NCI-H1436 (cell line): ENCODE results near the gene CASKIN1.

Experiments used
- DNase-seq: peaks from one replicate; lab custom pipeline; 2025; lab: John Stamatoyannopoulos, UW

CASKIN1 gene

DNA sequence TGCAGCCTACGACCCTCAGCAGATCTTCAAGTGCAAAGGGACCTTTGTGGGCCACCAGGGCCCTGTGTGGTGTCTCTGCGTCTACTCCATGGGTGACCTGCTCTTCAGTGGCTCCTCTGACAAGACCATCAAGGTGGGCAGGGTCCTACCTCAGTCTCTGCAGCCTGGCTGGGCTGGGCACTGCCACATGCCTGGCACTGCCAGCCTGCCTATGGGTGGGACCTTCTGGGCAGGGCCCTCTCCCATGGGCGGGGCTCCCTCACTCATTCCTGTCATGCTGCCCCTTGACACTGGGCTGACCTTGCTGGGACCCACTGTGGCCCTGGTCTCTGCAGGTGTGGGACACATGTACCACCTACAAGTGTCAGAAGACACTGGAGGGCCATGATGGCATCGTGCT is 22.5 kb downstream of the CASKIN1 start:
- DNase-seq = no peak

DNA sequence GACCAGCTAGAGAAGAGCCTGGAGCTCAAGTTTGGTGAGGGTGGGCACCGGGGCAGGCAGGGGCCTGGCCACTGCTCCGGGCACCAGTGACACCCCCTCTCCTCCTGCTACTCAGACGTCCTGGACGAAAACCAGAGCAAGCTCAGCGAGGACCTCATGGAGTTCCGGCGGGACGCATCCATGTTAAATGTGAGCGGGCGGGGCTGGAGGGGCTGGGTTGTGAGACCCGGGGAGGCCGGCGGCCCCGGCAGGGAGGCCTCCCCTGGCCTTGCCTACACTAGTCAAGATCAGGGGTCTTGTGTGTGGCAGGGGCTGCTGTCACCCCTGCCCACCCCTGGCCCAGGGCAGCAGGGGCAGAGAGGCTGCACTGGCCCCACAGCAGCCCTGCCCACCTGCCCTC is 23.0 kb downstream of the CASKIN1 start:
- DNase-seq = no peak

DNA sequence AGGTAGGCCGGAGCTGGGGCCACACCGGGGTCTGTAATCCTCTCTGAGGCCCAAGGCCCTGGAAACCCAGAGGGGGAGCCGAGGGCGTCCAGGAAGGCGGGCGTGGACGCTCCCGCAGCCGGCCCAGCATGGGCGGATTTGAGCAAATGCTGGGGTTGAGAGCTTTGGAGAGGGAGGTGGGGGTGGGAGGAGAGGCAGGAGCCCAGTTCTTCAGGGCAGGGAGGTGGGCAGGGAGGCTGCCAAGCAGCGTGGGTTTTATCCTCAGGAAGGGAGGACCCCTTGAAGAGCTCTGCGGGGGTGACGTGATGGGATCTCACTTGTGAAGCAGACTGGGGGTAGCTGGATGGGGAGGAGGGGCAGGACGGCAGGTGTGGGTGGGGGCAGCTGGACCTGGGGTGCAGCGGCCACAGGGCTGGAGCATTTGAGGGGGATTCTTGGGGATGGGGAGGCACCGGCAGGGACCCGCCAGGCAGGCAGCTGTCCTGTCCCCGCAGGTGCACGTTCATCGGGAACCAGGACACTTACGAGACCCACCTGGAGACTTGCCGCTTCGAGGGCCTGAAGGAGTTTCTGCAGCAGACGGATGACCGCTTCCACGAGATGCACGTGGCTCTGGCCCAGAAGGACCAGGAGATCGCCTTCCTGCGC is 23.6 kb downstream of the CASKIN1 start:
- no peak for DNase-seq

DNA sequence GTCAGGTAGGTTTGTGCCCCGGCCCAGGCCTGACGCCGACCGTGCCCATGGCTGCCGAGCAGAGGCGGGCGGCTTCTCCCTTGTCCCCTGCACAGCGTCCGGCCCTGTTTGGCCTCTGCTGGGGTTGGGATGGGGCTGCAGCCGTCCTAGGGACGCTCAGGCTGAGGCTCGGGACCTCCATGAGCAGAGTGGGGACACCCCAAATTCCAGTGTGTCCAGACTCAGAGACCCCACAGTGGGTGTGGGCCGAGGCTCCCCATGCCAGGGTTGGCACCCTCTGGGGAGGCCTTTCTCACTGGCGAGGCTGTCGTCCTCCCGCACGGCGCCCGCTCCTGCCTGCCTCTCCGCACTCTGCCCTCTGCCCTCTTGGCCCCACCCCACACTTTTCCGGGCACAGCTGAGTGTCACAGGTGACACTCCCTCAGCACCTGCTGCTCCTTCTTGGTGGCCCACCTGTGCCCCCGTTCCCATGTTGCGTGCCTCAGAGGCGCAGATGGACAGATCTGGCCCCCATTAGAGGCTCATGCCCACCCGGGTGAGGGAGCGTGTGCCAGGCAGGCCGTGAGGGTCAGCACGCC is 24.7 kb downstream of the CASKIN1 start:
- no peak for DNase-seq

DNA sequence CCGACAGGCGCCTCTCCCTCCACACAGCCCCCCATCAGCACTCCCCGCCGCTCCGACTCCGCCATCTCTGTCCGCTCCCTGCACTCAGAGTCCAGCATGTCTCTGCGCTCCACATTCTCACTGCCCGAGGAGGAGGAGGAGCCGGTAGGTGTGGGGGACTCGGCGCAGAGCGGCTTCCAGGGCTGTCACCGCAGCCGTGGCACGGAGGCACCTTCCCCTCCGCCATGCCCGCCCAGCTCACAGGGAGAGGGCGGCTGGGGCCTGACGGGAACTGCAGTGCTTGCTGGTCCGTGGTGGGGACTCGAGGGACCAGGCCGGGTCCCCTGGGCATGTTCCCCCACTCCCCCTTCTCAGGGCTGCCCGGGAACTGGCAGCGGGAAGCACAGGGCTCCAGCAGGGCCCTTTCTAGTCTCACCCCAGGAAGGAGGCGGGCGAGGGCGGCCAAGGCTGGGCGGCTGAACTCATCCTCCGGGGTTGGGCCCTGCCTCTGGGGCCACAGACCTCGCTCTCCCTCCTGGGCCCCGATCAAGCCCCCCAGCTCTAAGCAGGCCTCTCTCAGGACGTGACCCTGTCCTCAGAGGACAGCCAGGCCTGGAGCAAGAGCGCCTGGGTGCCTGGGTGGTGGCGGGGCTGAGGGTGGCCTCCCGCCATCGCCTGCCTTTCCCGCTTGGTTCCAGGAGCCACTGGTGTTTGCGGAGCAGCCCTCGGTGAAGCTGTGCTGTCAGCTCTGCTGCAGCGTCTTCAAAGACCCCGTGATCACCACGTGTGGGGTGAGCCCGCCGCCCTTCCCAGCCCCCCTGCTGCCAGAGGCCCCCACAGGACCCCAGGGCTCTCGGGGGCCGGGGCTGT is 25.6 kb downstream of the CASKIN1 start:
- DNase-seq = no peak

DNA sequence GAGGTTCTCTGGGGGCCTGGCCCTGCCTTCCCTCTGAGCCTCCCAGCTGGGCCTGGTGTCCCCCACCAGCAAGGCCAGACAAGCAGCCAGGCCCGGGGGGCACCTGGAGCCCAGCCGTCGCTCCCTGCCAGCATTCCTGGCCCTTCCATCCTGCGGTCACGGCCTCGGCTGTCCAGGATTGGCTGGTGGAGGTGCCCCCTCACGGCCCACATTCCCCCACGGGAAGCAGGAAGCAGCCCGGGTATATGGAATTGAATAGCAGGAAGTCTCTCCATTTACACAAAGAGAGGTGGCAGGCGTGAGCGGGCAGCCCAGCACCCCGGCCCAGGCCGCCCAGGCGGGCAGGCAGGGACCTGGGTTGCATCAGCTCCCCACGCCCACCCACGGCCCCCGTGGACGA is 26.3 kb downstream of the CASKIN1 start:
- no peak for DNase-seq

DNA sequence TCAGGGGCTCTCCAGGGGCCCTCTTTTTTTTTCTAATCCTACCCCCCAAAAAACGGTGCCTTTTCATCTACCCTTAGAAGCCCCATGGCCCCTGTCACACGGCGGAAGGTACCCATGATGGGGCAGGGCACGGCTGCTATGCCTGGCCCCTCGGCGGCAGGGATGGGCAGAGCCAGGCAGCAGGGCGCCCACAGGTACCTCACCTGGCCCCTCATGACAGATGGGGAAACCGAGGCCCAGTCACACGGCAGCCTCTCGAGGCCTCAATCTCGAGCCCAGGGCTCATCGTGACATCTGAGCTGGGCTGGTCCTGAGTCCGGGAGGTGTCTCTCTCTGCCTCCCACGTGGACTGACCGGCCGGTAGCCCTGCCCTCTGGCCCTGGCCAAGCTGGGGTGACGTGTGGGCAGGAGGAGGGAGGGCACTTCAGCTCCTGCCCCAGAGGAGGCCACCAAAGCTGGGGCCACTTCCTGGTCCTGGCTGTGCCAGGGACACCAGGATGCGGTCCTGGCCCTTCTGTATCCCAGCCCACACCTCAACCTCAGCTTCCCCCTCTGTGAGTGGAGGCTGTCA is 29.3 kb downstream of the CASKIN1 start:
- DNase-seq = no peak

DNA sequence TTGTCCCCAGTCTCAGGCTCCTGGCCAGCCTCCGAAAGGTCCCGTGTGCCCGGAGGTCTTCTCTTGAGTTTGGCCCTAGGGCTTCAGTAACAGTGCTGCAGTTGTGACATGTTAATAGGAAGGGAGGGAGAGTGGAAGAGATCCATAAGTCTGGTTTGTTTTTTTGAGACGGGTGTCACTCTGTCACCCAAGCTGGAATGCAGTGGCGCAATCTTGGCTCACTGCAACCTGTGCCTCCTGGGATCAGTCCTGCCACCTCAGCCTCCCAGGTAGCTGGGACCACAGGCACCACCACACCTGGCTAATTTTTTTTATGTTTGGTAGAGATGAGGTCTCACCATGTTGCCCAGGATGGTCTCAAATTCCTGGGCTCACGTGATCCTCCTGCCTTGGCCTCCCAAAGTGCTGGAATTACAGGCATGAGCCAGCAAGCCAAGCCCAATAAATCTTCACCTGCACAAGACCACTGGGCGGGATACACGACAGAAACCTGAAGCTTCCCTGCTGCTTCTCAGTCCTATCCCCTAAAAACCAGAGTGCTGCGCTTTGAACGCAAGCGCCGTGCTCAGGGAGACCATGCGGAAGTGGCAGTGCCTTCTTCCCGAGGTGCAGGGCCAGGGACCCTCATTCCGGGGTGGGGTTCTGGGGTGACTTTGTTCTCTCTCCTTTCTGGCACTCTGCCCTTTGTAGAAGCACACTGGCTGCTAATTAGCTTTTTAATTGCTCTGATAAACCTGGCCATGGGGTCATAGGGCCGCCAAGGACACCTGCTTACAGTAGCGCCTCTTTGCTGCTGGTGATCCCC is 29.9 kb downstream of the CASKIN1 start:
- no peak for DNase-seq

DNA sequence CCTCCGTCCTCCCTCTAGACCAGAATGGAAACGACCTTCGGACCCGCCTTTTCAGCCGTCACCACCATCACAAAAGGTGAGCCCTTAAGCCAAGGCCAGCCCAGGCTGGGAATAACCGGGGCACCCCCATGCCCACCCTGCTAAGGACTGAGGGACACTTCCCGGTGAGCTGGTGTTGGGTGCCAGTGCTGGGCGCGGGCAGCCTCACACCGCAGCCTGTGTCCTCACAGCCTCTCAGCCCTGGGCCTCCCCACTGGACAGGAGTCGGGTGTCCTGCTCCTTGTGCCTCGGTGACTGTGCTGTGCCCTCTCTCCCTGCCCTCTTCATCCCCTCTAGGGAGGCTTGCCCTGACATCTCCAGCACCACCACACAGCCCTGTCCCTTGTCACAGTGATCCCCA is 30.5 kb downstream of the CASKIN1 start:
- no peak for DNase-seq

DNA sequence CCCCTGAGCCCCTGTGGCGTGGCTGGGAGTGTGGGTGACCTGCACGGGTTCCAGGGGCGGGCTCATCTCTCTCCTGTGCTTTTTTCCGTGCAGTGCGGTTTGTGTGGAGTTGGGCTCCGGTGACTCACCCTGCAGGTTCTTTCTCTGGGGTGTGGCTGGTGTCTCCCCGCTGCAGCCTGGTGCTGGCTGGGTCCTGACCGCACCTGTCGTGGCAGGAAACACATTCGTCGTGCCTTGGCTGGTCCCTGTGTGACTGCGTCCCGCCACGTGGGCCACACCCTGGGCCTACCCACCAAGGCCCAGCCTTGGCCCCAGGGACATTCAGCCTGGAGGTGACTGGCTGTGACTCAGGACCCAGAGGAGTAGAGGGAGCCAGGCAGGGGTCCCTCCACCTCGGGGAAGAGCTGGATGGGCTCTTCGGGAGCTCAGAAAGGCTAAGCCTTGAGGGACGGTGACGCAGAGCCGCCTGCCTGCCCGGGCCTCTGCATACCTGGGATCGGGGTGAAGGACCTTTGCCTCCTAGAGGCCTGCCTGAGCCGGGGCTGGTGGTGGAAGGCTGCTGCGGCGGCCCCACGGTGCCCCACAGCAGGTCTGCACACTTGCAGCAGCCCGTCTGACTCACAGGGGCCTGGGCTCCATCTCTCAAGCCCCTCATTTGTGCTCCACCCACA is 33.1 kb downstream of the CASKIN1 start:
- no peak for DNase-seq

DNA sequence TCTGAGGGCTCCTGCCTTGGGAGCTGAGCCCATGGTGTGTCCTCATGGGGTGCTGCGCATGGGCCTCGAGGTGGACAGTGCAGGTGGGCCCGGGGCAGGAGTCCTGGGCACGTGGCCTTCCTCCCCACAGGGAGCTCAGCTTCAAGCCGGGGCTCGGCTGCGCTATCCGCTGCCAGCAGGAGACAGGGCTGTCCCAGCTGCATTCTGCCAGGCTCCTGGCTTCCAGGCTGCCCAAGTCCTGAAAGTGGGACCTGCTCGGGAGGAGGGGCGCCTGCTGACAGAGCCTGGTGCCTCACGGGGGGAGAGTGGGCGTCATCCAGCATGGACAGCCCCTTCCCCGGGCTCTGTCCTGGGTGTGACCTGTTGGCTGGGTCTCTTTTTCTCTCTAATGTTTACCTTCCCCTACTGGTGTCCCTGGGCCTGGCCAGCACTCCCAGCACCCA is 33.7 kb downstream of the CASKIN1 start:
- no peak for DNase-seq

DNA sequence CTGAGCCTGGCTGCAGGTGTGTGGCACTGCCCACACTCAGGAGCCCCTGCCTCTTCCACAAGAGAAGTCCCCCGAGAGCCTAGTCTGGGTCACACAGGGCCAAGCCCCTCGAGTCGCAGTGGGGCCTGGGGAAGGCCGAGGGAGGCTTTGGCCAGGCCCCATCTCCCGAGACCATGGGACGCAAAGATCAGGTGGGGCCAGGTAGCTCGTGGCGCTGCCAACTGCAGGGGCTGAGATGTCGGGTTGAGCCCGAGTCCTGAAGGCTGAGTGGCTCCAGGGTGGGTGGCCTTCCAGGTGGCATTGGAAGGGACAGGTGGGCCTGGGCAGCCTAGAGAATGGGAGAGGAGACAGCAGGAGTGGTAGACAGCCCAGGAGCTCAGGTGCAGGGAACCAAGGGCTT is 34.5 kb downstream of the CASKIN1 start:
- no peak for DNase-seq

DNA sequence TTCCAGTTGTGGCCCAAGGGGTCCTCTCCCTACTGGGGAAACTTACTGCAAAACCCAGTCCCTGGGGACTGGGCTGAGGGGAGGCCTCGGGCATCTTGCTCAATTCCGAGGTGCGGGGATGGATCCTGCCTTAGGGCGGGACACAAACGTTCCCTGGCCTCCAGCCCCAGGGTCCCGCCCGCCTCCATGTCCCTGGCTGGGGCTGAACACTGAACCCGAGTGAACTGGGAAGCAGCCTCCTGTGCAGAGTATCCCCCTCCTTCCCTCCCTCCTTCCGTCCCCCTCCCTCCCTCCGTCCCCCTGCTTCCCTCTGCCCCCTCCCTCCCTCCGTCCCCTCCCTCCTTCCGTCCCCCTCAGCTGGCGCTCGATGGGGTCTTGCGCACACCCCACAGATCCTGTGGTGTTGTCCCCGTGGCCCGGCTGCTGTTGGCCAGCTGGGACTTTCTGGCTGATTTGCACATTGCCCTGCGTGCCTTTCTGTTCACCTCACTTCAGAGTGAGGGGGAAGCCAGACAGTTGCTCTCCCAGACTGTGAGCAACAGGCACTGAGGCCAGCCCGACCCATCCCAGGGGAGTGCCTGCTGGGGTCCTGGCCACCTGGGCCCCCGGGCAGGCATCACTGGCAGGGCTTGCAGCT is 35.4 kb downstream of the CASKIN1 start:
- no peak for DNase-seq

DNA sequence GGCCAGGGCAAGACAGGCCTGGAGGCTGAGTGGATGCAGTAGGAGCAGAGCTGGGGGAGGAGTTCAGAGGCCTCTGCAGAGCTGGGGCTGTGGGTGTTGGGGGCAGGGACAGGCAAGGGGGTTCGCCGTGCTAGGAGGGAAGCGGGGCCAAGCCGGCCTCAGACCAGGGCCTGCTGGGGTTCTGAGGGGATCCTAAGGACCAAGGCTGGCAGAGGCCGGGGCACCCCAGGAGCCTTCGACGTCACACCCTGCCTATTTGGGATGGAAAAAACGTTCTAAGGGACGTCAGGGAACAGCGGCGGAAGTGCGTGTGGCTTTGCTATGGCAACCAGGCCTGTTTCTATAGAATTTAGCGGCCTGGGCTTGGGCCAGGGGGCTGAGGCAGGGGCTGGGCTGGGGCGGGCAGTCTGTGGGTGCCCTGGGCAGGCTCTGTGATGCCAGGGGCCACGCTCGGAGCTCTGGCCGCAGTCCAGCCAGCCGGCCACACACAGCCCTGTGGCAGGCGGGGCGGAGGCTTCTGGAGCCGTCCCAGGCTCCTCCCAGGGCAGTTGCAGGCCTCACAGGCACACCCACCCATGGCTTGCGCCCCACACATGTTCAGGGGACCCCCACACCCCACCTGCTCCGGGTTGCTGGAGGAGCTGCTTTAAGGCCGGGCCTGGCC is 37.1 kb downstream of the CASKIN1 start:
- DNase-seq = no peak

DNA sequence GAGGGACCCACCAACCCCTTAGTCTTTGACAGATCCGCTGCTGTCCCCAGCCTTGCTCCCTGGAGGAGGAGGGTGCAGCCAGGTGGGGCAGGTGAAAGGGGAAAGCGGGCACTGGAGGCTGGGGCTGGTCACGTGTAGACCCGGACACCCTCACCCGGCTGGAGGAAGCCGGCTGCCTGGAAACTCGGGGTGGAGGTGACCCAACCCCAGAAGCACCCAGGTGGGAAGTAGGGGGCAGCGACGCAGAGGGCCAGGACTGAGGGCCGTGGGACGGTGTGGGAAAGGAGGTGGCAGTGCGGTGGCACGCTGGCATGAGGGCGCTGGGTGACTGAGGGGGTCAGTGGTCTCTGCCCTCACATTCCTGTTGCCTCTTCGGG is 38.2 kb downstream of the CASKIN1 start:
- DNase-seq = no peak

DNA sequence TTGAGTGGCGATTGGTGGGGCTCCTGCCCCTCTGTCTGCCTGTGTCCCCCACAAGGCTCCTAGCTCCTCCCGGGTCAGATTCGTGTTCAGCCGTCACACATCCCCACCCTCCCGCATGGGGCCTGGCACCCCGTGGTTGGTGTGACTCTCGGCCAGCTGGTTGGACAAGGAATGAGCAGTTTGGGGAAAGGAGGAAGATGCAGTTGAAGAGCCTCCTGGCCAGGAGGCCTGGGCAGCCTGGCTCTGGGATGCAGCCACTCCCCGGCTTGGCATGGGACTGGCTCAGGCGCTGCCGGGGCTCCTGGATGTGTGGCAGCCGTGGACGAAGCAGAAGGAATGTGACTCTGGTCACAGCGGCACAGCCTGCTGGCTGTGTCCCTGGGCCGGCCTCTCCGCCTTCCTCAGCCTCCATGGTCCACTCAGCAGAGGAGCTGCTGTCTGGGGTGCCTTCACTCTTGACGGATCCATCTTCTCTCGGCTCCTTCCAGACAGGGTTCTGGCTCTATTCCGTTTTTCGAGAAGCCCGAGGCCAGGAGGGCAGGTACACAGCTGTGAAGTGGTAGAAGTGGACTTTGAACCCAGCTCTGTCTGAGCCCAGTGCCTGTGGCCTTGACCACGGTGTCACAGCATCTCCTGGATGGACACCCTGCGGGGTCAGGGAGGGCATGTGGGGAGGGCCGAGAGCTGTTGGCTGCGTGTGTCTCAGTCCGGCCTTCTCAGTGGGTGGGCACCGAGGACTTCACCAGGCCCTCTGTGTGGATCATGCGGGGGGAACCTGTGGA is 38.7 kb downstream of the CASKIN1 start:
- DNase-seq = no peak

DNA sequence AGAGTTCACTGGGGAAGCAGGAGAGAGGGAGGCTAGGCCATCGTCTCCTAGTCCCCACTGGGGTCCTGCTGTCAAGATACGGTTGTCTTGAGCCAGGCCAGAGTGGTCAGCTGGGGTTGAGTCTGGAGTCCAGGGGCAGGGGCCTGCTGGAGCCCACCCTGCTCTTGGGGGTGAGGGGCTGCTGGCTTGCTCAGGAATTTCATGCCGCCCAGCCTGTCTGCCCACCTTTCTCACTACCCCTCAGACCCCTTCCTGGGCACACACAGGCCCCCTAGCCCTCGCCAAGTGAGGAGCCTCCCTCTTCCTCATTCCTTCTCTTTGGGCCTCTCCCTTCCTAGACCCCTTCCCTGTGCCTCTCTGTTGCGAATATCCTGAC is 39.6 kb downstream of the CASKIN1 start:
- DNase-seq = no peak

DNA sequence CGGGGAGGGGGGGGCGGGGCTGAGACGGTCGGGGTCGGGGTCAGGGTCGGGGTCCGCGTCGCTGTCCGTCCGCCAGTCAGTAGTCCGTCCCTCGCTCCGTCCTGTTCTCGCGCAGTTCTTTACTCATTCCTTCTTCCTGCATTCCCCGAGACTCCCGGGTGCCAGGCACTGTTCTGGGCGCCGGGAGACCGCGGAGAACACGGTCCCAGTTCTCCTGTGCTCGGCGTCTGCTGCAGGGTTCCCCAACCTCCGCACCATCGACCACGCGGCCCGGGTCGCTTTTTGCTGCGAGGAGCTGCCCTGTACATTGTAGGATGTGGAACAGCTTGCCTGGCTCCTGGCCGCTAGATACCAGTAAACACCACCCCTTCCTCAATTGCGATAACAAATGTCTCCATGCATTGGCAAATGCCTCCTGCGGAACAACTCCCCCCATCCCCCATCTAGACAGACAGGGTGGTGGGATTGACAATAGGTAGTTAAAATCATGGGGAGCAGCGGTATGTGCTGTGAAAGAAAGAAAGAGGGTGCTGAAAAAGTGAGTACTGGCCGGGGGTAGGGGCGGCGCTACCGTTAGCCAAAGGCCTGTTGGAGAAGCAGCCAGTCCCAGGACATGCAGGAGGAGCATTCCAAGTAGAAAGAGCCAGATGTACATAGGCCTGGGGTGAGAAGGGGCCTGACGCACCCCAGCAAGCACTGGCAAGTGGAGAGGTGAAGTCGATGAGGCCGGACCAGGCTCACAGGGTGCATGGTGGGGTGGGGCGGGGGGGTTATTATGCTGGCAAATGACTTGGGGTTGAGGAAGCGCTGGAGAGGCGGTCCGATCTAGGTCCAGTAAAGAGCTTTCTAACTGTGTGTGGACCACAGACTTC is 40.2 kb downstream of the CASKIN1 start:
- no peak for DNase-seq
